Measurements from ENCODE around the gene ENPP3. TPM values are rescaled to one million over a fixed set of nuclear protein-coding genes. Genes with fewer than 3 reads are reported as not detected.

Gene ENPP3
- polyA plus RNA-seq, 1 of the 3 experiments (the other 2 are of a cell fraction), result not detected

DNA sequence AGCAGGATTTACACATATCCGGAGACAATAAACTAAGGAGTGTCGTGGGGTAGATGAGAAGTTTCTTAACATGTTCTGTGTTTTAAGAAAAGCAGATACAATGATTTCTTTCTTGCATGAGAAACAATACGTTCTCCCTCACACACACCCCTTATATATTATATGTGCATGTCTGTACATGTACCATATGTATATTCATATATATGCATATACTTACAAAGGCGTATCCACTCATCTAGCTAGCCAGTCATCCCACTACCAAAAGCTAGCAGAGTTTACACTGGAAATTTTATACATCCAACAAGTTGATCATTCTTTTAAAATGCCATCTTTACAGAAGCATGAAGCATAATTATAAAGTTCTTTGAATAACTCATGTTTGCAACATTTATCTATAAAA is 49.2 kb upstream of the ENPP3 start (continued):
- TF ChIP-seq, protein P1, sequence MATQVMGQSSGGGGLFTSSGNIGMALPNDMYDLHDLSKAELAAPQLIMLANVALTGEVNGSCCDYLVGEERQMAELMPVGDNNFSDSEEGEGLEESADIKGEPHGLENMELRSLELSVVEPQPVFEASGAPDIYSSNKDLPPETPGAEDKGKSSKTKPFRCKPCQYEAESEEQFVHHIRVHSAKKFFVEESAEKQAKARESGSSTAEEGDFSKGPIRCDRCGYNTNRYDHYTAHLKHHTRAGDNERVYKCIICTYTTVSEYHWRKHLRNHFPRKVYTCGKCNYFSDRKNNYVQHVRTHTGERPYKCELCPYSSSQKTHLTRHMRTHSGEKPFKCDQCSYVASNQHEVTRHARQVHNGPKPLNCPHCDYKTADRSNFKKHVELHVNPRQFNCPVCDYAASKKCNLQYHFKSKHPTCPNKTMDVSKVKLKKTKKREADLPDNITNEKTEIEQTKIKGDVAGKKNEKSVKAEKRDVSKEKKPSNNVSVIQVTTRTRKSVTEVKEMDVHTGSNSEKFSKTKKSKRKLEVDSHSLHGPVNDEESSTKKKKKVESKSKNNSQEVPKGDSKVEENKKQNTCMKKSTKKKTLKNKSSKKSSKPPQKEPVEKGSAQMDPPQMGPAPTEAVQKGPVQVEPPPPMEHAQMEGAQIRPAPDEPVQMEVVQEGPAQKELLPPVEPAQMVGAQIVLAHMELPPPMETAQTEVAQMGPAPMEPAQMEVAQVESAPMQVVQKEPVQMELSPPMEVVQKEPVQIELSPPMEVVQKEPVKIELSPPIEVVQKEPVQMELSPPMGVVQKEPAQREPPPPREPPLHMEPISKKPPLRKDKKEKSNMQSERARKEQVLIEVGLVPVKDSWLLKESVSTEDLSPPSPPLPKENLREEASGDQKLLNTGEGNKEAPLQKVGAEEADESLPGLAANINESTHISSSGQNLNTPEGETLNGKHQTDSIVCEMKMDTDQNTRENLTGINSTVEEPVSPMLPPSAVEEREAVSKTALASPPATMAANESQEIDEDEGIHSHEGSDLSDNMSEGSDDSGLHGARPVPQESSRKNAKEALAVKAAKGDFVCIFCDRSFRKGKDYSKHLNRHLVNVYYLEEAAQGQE (IDR thresholded peaks at IDR 0.05; ENCODE audit: low read depth, low read length), result no peak

DNA sequence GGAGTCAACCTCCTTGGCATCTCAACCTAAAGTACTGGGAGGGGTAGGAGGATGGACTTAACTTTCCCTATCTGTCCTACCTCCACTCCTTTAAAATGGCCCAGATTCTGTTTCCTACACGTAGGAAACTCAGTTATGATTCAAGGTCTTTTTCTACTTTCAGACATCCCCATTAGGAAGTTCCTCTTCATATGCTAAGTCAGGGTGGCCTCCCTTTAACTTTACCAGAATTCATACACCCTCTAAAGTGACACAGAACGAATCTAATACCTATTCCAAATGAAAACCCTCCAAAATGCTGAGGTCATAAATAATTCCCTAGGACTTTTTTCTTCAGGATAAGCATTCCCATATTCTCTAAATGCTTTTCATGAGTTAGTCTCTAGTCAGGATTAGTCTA is 48.5 kb upstream of the ENPP3 start:
- CTCF ChIA-PET, result interaction anchor here (1.7 kb wide), 1 partner anchor 39 kb away, joined by 6 read pairs; the partner anchor contains the start of gene MED23

More for the DNA sequence above, 48.5 kb upstream of the ENPP3 start:
- Histone ChIP-seq H3K4me1 (ENCODE audit: control insufficient read depth in 1 of 2, insufficient read depth in 2 of 2, low read depth in 1 of 2, low read length in 1 of 2) (no peaks in the 10 kb centered on the region), H3K27ac (ENCODE audit: low read depth in 2 of 2, low read length in 1 of 2) (no peak overlapping the region), H3K4me2 (no peak overlapping the region), H3K9ac (no peak overlapping the region), H3K4me3 (ENCODE audit: low read depth in 2 of 2, low read length in 1 of 2) (no peak overlapping the region), H3K79me2 (ENCODE audit: insufficient read depth) (no peaks in the 10 kb centered on the region), H3K36me3 (replicated peaks in 1 of 2; ENCODE audit: control insufficient read depth in 1 of 2, insufficient read depth in 2 of 2, low read length in 1 of 2) (peaks cover 75 to 80% of the 10 kb centered on the region in 2 experiments), H3K9me3 (no peaks in the 10 kb centered on the region), H3F3A (replicated peaks; ENCODE audit: insufficient read depth) (no peaks in the 10 kb centered on the region), H2AFZ (ENCODE audit: low read depth) (no peak overlapping the region), H3K27me3 (ENCODE audit: insufficient read depth) (no peaks in the 10 kb centered on the region), H4K20me1 (ENCODE audit: insufficient read depth) (no peaks in the 10 kb centered on the region), H3K9me2 (no peaks in the 10 kb centered on the region)
- 89% methylated on average over 2 of the region's 2 CpGs for WGBS (ENCODE audit: low lambda C conversion rate)
- no peak for DNase-seq
- TF ChIP-seq MAX (IDR thresholded peaks at IDR 0.05; ENCODE audit: low read depth) (no peak), MXI1 (IDR thresholded peaks at IDR 0.05; ENCODE audit: low read depth, low read length) (no peak), GATA2 (CRISPR knock-in tag; IDR thresholded peaks at IDR 0.05) (no peak), RAD21 (IDR thresholded peaks at IDR 0.05; ENCODE audit: low read length) (no peak), EP300 (IDR thresholded peaks at IDR 0.05; ENCODE audit: borderline replicate concordance in 1 of 2, low read depth in 1 of 2, low read length in 1 of 2) (no peak), EZH2phosphoT487 (IDR thresholded peaks at IDR 0.05; ENCODE audit: borderline replicate concordance, low read depth) (no peak), RCOR1 (IDR thresholded peaks at IDR 0.05; ENCODE audit: low read length) (no peak), FOXM1 (IDR thresholded peaks at IDR 0.05; ENCODE audit: low read depth) (no peak), GABPA (IDR thresholded peaks at IDR 0.05; ENCODE audit: low read depth) (no peak), RXRA (IDR thresholded peaks at IDR 0.05; ENCODE audit: borderline replicate concordance, low read depth) (no peak), JUND (IDR thresholded peaks at IDR 0.05) (no peak), SMC3 (IDR thresholded peaks at IDR 0.05; ENCODE audit: low read depth, low read length) (no peak)
- TF ChIP-seq, protein P2, sequence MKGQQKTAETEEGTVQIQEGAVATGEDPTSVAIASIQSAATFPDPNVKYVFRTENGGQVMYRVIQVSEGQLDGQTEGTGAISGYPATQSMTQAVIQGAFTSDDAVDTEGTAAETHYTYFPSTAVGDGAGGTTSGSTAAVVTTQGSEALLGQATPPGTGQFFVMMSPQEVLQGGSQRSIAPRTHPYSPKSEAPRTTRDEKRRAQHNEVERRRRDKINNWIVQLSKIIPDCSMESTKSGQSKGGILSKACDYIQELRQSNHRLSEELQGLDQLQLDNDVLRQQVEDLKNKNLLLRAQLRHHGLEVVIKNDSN (IDR thresholded peaks at IDR 0.05; ENCODE audit: borderline replicate concordance, low read depth), result no peak
- TF ChIP-seq, protein P1 (IDR thresholded peaks at IDR 0.05; ENCODE audit: low read depth, low read length), result no peak
- POLR2A ChIA-PET, result no interaction called here
